SK-N-SH treated with all-trans-retinoic acid at 6 μM for 48 hours (cell line): ENCODE measurements around the gene SMARCC1.

Source experiments
- ARNTL ChIP-seq: fragments of 450-650 bp; formaldehyde crosslinking; IDR thresholded peaks from 2 replicates; pipeline ENCODE4 v1.5.0; 2020; ENCODE audit warnings: low read depth, mild to moderate bottlenecking, moderate library complexity, borderline replicate concordance
- OSR1 ChIP-seq: fragments of 250-450 bp; sonication (Bioruptor Pico); IDR thresholded peaks from 2 replicates; pipeline ENCODE4 v1.8.0; 2022; ENCODE audit warnings: moderate library complexity, mild to moderate bottlenecking, inconsistent platforms
- ZC3H10 ChIP-seq: fragments of 250-450 bp; sonication (Bioruptor Pico); IDR thresholded peaks from 2 replicates; pipeline ENCODE4 v1.5.1; 2021; ENCODE audit warnings: mild to moderate bottlenecking, moderate library complexity
- ZFP3 ChIP-seq: fragments of 250-450 bp; sonication (Bioruptor Pico); IDR thresholded peaks from 2 replicates; pipeline ENCODE4 v1.5.0; 2020; ENCODE audit warnings: mild to moderate bottlenecking, moderate library complexity
- ZFP30 ChIP-seq: fragments of 450-650 bp; formaldehyde crosslinking; IDR thresholded peaks from 2 replicates; pipeline ENCODE4 v1.5.0; 2022; ENCODE audit warnings: mild to moderate bottlenecking, moderate library complexity
- ZNF70 ChIP-seq: fragments of 450-650 bp; formaldehyde crosslinking; IDR thresholded peaks from 2 replicates; pipeline ENCODE4 v1.5.0; 2020; ENCODE audit warnings: mild to moderate bottlenecking, moderate library complexity
- TF ChIP-seq, protein P1 (sequence below): fragments of 250-450 bp; sonication (Bioruptor Pico); IDR thresholded peaks from 2 replicates; pipeline ENCODE4 v1.5.0; 2020; ENCODE audit warnings: mild to moderate bottlenecking, moderate library complexity
- TF ChIP-seq, protein P2 (sequence below): fragments of 250-450 bp; sonication (Bioruptor Pico); IDR thresholded peaks from 2 replicates; pipeline ENCODE4 v1.8.0; 2020; ENCODE audit warnings: mild to moderate bottlenecking, moderate library complexity, borderline replicate concordance
- TF ChIP-seq, protein P3 (sequence below): fragments of 250-450 bp; sonication (Bioruptor Pico); IDR thresholded peaks from 2 replicates; pipeline ENCODE4 v1.5.1; 2020; ENCODE audit warnings: low read depth, mild to moderate bottlenecking, moderate library complexity

DNA sequence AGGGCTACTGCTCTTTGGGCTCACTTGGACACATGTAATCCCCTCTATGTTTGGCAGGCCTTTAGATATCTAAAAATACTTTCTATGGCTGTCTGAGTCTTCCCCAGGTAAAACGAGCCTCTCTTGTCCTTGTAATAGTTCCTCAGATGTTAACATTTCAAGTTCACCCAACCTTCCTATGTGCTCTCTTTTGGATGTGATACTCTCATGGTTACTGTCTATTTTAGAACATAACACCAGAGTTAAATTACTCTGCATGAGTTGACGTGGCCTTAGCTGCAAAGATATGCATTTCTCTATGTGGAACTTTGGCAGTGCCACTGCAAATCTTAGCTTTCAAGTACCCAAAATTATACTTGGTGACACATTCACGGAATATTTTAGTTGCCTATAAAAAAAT, 171.1 kb downstream of the SMARCC1 start:
- TF ChIP-seq, protein P1, sequence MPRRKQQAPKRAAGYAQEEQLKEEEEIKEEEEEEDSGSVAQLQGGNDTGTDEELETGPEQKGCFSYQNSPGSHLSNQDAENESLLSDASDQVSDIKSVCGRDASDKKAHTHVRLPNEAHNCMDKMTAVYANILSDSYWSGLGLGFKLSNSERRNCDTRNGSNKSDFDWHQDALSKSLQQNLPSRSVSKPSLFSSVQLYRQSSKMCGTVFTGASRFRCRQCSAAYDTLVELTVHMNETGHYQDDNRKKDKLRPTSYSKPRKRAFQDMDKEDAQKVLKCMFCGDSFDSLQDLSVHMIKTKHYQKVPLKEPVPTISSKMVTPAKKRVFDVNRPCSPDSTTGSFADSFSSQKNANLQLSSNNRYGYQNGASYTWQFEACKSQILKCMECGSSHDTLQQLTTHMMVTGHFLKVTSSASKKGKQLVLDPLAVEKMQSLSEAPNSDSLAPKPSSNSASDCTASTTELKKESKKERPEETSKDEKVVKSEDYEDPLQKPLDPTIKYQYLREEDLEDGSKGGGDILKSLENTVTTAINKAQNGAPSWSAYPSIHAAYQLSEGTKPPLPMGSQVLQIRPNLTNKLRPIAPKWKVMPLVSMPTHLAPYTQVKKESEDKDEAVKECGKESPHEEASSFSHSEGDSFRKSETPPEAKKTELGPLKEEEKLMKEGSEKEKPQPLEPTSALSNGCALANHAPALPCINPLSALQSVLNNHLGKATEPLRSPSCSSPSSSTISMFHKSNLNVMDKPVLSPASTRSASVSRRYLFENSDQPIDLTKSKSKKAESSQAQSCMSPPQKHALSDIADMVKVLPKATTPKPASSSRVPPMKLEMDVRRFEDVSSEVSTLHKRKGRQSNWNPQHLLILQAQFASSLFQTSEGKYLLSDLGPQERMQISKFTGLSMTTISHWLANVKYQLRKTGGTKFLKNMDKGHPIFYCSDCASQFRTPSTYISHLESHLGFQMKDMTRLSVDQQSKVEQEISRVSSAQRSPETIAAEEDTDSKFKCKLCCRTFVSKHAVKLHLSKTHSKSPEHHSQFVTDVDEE (CRISPR knock-in tag), result no peak
- TF ChIP-seq, protein P2, sequence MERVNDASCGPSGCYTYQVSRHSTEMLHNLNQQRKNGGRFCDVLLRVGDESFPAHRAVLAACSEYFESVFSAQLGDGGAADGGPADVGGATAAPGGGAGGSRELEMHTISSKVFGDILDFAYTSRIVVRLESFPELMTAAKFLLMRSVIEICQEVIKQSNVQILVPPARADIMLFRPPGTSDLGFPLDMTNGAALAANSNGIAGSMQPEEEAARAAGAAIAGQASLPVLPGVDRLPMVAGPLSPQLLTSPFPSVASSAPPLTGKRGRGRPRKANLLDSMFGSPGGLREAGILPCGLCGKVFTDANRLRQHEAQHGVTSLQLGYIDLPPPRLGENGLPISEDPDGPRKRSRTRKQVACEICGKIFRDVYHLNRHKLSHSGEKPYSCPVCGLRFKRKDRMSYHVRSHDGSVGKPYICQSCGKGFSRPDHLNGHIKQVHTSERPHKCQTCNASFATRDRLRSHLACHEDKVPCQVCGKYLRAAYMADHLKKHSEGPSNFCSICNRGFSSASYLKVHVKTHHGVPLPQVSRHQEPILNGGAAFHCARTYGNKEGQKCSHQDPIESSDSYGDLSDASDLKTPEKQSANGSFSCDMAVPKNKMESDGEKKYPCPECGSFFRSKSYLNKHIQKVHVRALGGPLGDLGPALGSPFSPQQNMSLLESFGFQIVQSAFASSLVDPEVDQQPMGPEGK (CRISPR knock-in tag), result no peak
- TF ChIP-seq ZFP3 (CRISPR knock-in tag), result no peak
- TF ChIP-seq ARNTL (CRISPR knock-in tag), result no peak
- no peak for TF ChIP-seq ZNF70
- no peak for TF ChIP-seq ZC3H10 (CRISPR knock-in tag)
- TF ChIP-seq, protein P3, sequence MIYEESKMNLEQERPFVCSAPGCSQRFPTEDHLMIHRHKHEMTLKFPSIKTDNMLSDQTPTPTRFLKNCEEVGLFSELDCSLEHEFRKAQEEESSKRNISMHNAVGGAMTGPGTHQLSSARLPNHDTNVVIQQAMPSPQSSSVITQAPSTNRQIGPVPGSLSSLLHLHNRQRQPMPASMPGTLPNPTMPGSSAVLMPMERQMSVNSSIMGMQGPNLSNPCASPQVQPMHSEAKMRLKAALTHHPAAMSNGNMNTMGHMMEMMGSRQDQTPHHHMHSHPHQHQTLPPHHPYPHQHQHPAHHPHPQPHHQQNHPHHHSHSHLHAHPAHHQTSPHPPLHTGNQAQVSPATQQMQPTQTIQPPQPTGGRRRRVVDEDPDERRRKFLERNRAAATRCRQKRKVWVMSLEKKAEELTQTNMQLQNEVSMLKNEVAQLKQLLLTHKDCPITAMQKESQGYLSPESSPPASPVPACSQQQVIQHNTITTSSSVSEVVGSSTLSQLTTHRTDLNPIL, result no peak
- no peak for TF ChIP-seq ZFP30 (CRISPR knock-in tag)
- no peak for TF ChIP-seq OSR1 (CRISPR knock-in tag)
